ENCODE results near the gene RACK1.

RACK1 gene

DNA sequence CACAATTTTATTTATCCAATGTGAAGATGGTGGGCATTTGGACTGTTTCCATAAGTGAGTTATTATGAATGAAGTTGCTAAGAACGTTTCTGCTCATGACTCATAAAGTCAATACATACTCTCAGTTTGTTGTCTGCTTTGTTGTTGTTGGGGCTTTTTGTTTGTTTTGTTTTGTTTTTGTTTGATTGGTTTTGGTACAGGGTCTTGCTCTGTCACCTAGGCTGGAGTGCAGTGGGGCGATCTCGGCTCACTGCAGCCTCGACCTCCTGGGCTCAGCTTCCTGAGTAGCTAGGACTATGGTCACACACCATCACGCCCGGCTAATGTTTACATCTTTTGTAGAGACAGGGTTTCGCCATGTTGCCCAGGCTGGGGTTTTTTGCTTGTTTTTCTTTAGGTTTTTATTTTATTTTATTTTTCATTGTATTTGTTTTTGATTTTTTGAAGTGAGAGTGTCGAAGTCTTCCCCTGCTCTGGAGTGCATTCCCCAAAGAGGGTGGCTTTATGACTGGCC lies 56.7 kb downstream of the RACK1 start:
- no peaks in the 10 kb centered on the region for H3K36me3 ChIP-seq (ENCODE audit: control insufficient read depth, insufficient read depth, low read length)
- no peaks in the 10 kb centered on the region for H3K27me3 ChIP-seq (ENCODE audit: control insufficient read depth, insufficient read depth, low read length)
- no peaks in the 10 kb centered on the region for H3K9me3 ChIP-seq (ENCODE audit: control insufficient read depth, low read length)
- no peak overlapping the region for H3K4me3 ChIP-seq (ENCODE audit: low read depth, low read length)
- no peaks in the 10 kb centered on the region for H3K79me2 ChIP-seq
- H3K9ac ChIP-seq, result no peak overlapping the region
- peak overlapping the region; percentile 85 for H3K27ac ChIP-seq
- peaks cover 4% of the 10 kb centered on the region for H3K4me1 ChIP-seq
- TF ChIP-seq CTCF (IDR thresholded peaks at IDR 0.05), result no peak
- H2AFZ ChIP-seq, result peak overlapping the region; percentile 50
- no peak overlapping the region for H3K4me2 ChIP-seq (ENCODE audit: low read length)
